Dermis blood vessel endothelial cell (primary cell): ENCODE measurements around the gene TNS3. TPM values are rescaled to one million over a fixed set of nuclear protein-coding genes. Genes with fewer than 3 reads are reported as not detected.
"Not testable (repeated sequence)": the region's sequence is repeated elsewhere in the genome, so short reads cannot be mapped to it uniquely, and the experiment has no call there.

Experiments used
- DNase-seq: peaks from one replicate; pipeline ENCODE4 v3.0.0; 2010
- total RNA-seq: library from RNA; depleted of rRNA; stranded (reverse); fragments of >200 nt; gene quantifications from 2 replicates; pipeline ENCODE4 v1.2.3, GENCODE V29; 2014

The TNS3 gene
- total RNA-seq, 1 donor from 2014 or later = 11.7 TPM

GRCh38 chr7:47268851-47269836 is 312.8 kb downstream of the TNS3 start:
- DNase-seq = no peak

GRCh38 chr7:47267346-47267745 is 314.6 kb downstream of the TNS3 start:
- no peak for DNase-seq

GRCh38 chr7:47266799-47267198 is 315.1 kb downstream of the TNS3 start:
- DNase-seq = no peak

GRCh38 chr7:47266131-47266706 is 315.7 kb downstream of the TNS3 start:
- peak; percentile 79 for DNase-seq

- DNase-seq = no peak
Observed at GRCh38 chr7:47265621-47266020, 316.3 kb downstream of the TNS3 start.

GRCh38 chr7:47264021-47264651 is 317.8 kb downstream of the TNS3 start:
- DNase-seq = no peak

- DNase-seq = no peak
Observed at GRCh38 chr7:47262881-47263280, 319.0 kb downstream of the TNS3 start.

- DNase-seq = not testable (repeated sequence)
Observed at GRCh38 chr7:47262160-47262559, 319.8 kb downstream of the TNS3 start.

- DNase-seq = no peak
Observed at GRCh38 chr7:47260270-47260669, 321.6 kb downstream of the TNS3 start.

GRCh38 chr7:47259682-47260081 is 322.2 kb downstream of the TNS3 start:
- no peak for DNase-seq

- no peak for DNase-seq
Observed at GRCh38 chr7:47258798-47259197, 323.1 kb downstream of the TNS3 start.

- DNase-seq = no peak
Observed at GRCh38 chr7:47256016-47256415, 325.9 kb downstream of the TNS3 start.

- DNase-seq = no peak
Observed at GRCh38 chr7:47255441-47255840, 326.5 kb downstream of the TNS3 start.

GRCh38 chr7:47255007-47255406 is 326.9 kb downstream of the TNS3 start:
- no peak for DNase-seq

GRCh38 chr7:47254081-47254977 is 327.6 kb downstream of the TNS3 start:
- peak; percentile 77 for DNase-seq

GRCh38 chr7:47253650-47254080 is 328.2 kb downstream of the TNS3 start:
- DNase-seq = peak; percentile 64

GRCh38 chr7:47252675-47253074 is 329.2 kb downstream of the TNS3 start:
- no peak for DNase-seq

- no peak for DNase-seq
Observed at GRCh38 chr7:47249361-47249760, 332.6 kb downstream of the TNS3 start.

GRCh38 chr7:47248797-47249196 is 333.1 kb downstream of the TNS3 start:
- DNase-seq = no peak

GRCh38 chr7:47247132-47247531 is 334.8 kb downstream of the TNS3 start:
- no peak for DNase-seq

- DNase-seq = no peak
Observed at GRCh38 chr7:47244692-47245091, 337.2 kb downstream of the TNS3 start.
